Chondrocyte (in vitro differentiated cells): ENCODE results near the gene DYDC2. TPM values are rescaled to one million over a fixed set of nuclear protein-coding genes. Genes with fewer than 3 reads are reported as not detected.
A peak's percentile ranks its signal among the peaks of the same experiment; 100 is the strongest.

Experiments
- DNase-seq: peaks from one replicate; pipeline ENCODE4 v3.0.0; 2021; ENCODE audit warnings: mixed read lengths, low spot score
- H3K27ac Mint-ChIP-seq: one replicate; pipeline ENCODE4 v1.8.0; 2021; ENCODE audit warnings: mild to moderate bottlenecking, moderate library complexity, mixed read lengths; ENCODE audit not compliant: unreplicated experiment
- H3K27me3 Mint-ChIP-seq: 2 replicates; pipeline ENCODE4 v1.8.0; 2021; ENCODE audit warnings: low read depth, mixed read lengths
- H3K36me3 Mint-ChIP-seq: 2 replicates; pipeline ENCODE4 v1.8.0; 2021; ENCODE audit warnings: low read depth, mixed read lengths
- H3K4me1 Mint-ChIP-seq: 2 replicates; pipeline ENCODE4 v1.8.0; 2021; ENCODE audit warnings: low read depth, mild to moderate bottlenecking, mixed read lengths
- H3K4me3 Mint-ChIP-seq: one replicate; pipeline ENCODE4 v1.8.0; 2021; ENCODE audit warnings: mild to moderate bottlenecking, moderate library complexity, mixed read lengths; ENCODE audit not compliant: unreplicated experiment
- H3K9me3 Mint-ChIP-seq: 2 replicates; pipeline ENCODE4 v1.8.0; 2021; ENCODE audit warnings: low read depth, mixed read lengths
- CTCF ChIP-seq: fragments of 200-600 bp; sonication (generic); IDR thresholded peaks from 2 replicates; pipeline ENCODE4 v1.5.0; 2021; ENCODE audit warnings: antibody characterized with exemption, mild to moderate bottlenecking, moderate library complexity
- total RNA-seq: library from RNA; stranded (reverse); gene quantifications from 3 replicates; pipeline ENCODE4 v1.2.1, GENCODE V29; 2021

DYDC2 gene
- total RNA-seq, 1 donor from 2014 or later = not detected

GRCh38 chr10:80406204-80406603, 49.6 kb downstream of the DYDC2 start:
- Mint-ChIP-seq H3K27ac (peak overlapping the region; percentile 81), H3K4me3 (no peak overlapping the region), H3K27me3 (no peaks in the 10 kb centered on the region), H3K9me3 (no peaks in the 10 kb centered on the region), H3K36me3 (no peaks in the 10 kb centered on the region), H3K4me1 (peaks cover 42% of the 10 kb centered on the region)
- DNase-seq = no peak
- TF ChIP-seq CTCF = no peak

- Mint-ChIP-seq H3K4me1 (peaks cover 58% of the 10 kb centered on the region), H3K36me3 (no peaks in the 10 kb centered on the region), H3K9me3 (no peaks in the 10 kb centered on the region), H3K27ac (peak overlapping the region; percentile 82), H3K27me3 (no peaks in the 10 kb centered on the region), H3K4me3 (peak overlapping the region; percentile 77)
- no peak for DNase-seq
- no peak for TF ChIP-seq CTCF
Observed at GRCh38 chr10:80407812-80408241, 51.2 kb downstream of the DYDC2 start.

GRCh38 chr10:80408242-80409101, 51.9 kb downstream of the DYDC2 start, which contains the start of gene PRXL2A:
Gene PRXL2A (plus strand): TSS chr10:80408551. CDS start chr10:80420468, 11,917 bp downstream.
- DNase-seq = no peak
- no peaks in the 10 kb centered on the region for H3K36me3 Mint-ChIP-seq
- H3K4me3 Mint-ChIP-seq = peak within 1 kb of the TSS; percentile 77
- H3K27ac Mint-ChIP-seq = peak within 1 kb of the TSS; percentile 82
- no peaks in the 10 kb centered on the region for H3K9me3 Mint-ChIP-seq
- peaks cover 65% of the 10 kb centered on the region for H3K4me1 Mint-ChIP-seq
- TF ChIP-seq CTCF = no peak
- no peaks in the 10 kb centered on the region for H3K27me3 Mint-ChIP-seq

- Mint-ChIP-seq H3K36me3 (no peaks in the 10 kb centered on the region), H3K4me1 (peaks cover 71% of the 10 kb centered on the region), H3K27me3 (no peaks in the 10 kb centered on the region), H3K4me3 (peak overlapping the region; percentile 77), H3K27ac (peak overlapping the region; percentile 74), H3K9me3 (no peaks in the 10 kb centered on the region)
- TF ChIP-seq CTCF = no peak
- DNase-seq = no peak
Observed at GRCh38 chr10:80409121-80409520, 52.5 kb downstream of the DYDC2 start.

GRCh38 chr10:80410122-80410521, 53.5 kb downstream of the DYDC2 start:
- Mint-ChIP-seq H3K9me3 (no peaks in the 10 kb centered on the region), H3K36me3 (no peaks in the 10 kb centered on the region), H3K27ac (peak overlapping the region; percentile 73), H3K4me1 (peaks cover 81% of the 10 kb centered on the region), H3K27me3 (no peaks in the 10 kb centered on the region), H3K4me3 (peak overlapping the region; percentile 45)
- DNase-seq = no peak
- no peak for TF ChIP-seq CTCF
